Prostate gland (tissue), 2 donors: ENCODE data around the gene DSTYK. TPM values are rescaled to one million over a fixed set of nuclear protein-coding genes. Genes with fewer than 3 reads are reported as not detected.

Source experiments
- DNase-seq: peaks from one replicate; pipeline ENCODE4 v3.0.0-alpha.2; 2019; ENCODE audit warnings: low spot score
- H3K27ac ChIP-seq, 2 donors: fragments of 200-600 bp; sonication (generic); 2 replicates each; pipeline ENCODE4 v1.5.1; 2017 to 2019
- H3K27me3 ChIP-seq: fragments of 200-600 bp; sonication (generic); replicated peaks from 2 replicates; pipeline ENCODE4 v1.5.1; 2019; ENCODE audit not compliant: insufficient read depth
- H3K36me3 ChIP-seq, 2 donors: fragments of 200-600 bp; sonication (generic); 1 replicate in 1 of 2; 2 replicates in 1 of 2; pipeline versions ENCODE4 v1.5.1 to v1.8.1; 2017 to 2019
- H3K4me1 ChIP-seq: fragments of 200-600 bp; sonication (generic); replicated peaks from 2 replicates; pipeline ENCODE4 v1.5.1; 2019
- H3K4me3 ChIP-seq, 2 donors: fragments of 200-600 bp; sonication (generic); 2 replicates each; pipeline ENCODE4 v1.5.1; 2017 to 2019
- H3K9me3 ChIP-seq: fragments of 200-600 bp; sonication (generic); 2 replicates; pipeline ENCODE4 v1.5.1; 2017
- POLR2A ChIP-seq: fragments of 450-650 bp; IDR thresholded peaks from one replicate; pipeline ENCODE4 v1.6.1; 2016; ENCODE audit warnings: antibody characterized with exemption, mild to moderate bottlenecking
- POLR2AphosphoS5 ChIP-seq: sonication (generic); formaldehyde crosslinking; IDR thresholded peaks from one replicate; pipeline ENCODE4 v1.6.1; 2017; ENCODE audit warnings: antibody characterized with exemption
- WGBS: methylation state at CpG from one replicate; pipeline ENCODE4 v1.1.5; 2018; 5-methylcytosine and 5-hydroxymethylcytosine counted together
- intact Hi-C: fragments of 100-400 bp; cut with DNase I; formaldehyde crosslinking; loops from one replicate; pipeline ENCODE4 v1.14.2; 2022
- total RNA-seq, 2 donors: library from RNA; depleted of rRNA; stranded (reverse); fragments of >200 nt; gene quantifications; one replicate each; pipeline ENCODE4 v1.1.0, GENCODE V29; 2016
- TF ChIP-seq, protein P1 (sequence below), 4 experiments: fragments of 200-600 bp in 2 of 4; fragments of 450-650 bp in 2 of 4; sonication (generic) in 2 of 4; IDR thresholded peaks; 1 replicate in 3 of 4; 2 replicates in 1 of 4; pipeline ENCODE4 v1.5.1; 2016 to 2019; ENCODE audit warnings: antibody characterized with exemption in 4 of 4, mild to moderate bottlenecking in 2 of 4, moderate library complexity in 2 of 4

Gene DSTYK
- total RNA-seq, 2 donors from 2014 or later, result 9.7 to 16.9 TPM

DNA sequence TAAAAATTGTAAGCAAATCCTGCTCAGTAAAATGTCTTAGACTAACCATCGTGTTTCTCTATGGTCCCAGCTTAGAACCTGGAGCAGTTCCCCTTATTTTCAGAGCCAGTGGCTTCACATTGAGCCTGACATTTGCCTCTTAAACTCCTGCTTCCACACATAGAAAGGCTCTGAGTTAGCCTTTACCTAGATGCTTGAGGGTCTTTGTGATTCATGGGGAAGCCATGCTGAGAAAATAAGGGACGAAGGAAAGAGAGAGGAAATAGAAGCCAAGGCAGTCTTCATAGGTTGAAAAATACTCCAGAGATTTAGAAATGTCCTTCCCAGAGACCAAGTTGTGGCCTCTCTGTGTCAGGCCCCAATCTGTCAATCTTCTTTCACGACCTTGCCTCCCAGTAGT is 73.6 kb downstream of the DSTYK start:
- no peaks in the 10 kb centered on the region for H3K27me3 ChIP-seq
- H3K9me3 ChIP-seq, result no peaks in the 10 kb centered on the region
- TF ChIP-seq POLR2AphosphoS5, result no peak
- TF ChIP-seq, protein P1, sequence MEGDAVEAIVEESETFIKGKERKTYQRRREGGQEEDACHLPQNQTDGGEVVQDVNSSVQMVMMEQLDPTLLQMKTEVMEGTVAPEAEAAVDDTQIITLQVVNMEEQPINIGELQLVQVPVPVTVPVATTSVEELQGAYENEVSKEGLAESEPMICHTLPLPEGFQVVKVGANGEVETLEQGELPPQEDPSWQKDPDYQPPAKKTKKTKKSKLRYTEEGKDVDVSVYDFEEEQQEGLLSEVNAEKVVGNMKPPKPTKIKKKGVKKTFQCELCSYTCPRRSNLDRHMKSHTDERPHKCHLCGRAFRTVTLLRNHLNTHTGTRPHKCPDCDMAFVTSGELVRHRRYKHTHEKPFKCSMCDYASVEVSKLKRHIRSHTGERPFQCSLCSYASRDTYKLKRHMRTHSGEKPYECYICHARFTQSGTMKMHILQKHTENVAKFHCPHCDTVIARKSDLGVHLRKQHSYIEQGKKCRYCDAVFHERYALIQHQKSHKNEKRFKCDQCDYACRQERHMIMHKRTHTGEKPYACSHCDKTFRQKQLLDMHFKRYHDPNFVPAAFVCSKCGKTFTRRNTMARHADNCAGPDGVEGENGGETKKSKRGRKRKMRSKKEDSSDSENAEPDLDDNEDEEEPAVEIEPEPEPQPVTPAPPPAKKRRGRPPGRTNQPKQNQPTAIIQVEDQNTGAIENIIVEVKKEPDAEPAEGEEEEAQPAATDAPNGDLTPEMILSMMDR (IDR thresholded peaks at IDR 0.05), result no peak
- TF ChIP-seq POLR2A, result no peak
- no peak overlapping the region for H3K4me3 ChIP-seq
- no peak overlapping the region for H3K27ac ChIP-seq
- H3K36me3 ChIP-seq, result no peaks in the 10 kb centered on the region
- WGBS, result 75% methylated on average over 3 of the region's 3 CpGs
- intact Hi-C loops, result no loop called here
- H3K4me1 ChIP-seq, result no peaks in the 10 kb centered on the region
- DNase-seq, result no peak

DNA sequence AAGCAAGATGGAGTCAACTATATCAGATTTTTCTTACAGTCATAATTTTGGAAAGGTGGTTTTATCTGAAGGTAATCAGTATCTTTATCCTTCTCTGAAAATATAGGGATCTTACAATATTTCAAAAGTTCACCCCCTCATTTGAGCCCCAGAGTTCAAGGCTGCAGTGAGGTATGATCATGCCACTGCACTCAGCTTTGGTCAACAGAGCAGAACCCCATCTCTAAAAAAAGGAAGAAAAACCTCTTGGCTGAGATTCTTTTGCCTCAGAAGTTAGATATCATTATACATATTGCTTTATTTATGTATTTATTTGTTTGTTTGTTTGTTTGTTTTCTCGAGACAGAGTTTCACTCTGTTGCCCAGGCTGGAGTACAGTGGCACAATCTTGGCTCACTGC is 78.2 kb downstream of the DSTYK start:
- TF ChIP-seq POLR2A, result no peak
- TF ChIP-seq POLR2AphosphoS5, result no peak
- TF ChIP-seq, protein P1 (IDR thresholded peaks at IDR 0.05), result no peak
- intact Hi-C loops, result no loop called here
- Histone ChIP-seq H3K4me1 (no peaks in the 10 kb centered on the region), H3K27ac (no peak overlapping the region), H3K9me3 (no peaks in the 10 kb centered on the region), H3K36me3 (no peaks in the 10 kb centered on the region), H3K4me3 (no peak overlapping the region), H3K27me3 (no peaks in the 10 kb centered on the region)
- 57% methylated on average over 1 of the region's 1 CpG for WGBS
- DNase-seq, result no peak

DNA sequence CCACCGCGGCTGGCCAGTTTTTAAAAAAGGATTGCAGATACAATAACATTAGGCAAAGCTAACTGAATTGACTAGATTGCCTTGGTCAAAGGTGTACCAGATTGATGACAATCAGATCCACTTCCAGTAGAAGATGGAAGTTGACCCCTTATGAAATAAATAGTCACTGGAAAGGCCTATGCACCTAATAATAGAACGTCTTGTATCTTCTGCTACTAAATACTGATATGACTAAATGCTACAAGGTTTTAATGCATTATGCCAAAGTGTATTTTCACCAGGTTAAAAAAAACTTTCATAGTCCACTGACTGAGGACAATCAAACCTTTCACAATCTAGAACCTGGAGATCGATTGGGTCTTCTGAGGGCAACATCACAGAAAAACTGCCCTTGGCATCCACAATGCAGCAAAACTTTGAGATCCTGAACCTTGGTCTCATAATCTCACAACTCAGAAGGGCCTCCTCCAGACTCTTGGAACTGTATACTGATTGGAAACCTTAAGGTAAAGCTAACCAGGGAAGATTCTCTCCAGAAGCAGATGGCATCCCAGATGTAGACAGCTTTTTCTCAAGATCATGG is 82.0 kb downstream of the DSTYK start:
- TF ChIP-seq POLR2A, result no peak
- TF ChIP-seq, protein P1 (IDR thresholded peaks at IDR 0.05), result no peak
- TF ChIP-seq POLR2AphosphoS5, result no peak
- H3K9me3 ChIP-seq, result no peaks in the 10 kb centered on the region
- no peaks in the 10 kb centered on the region for H3K27me3 ChIP-seq
- intact Hi-C loops, result no loop called here
- H3K4me3 ChIP-seq, result no peak overlapping the region
- no peak overlapping the region for H3K27ac ChIP-seq
- no peak for DNase-seq
- no peaks in the 10 kb centered on the region for H3K36me3 ChIP-seq
- 89% methylated on average over 4 of the region's 4 CpGs for WGBS
- H3K4me1 ChIP-seq, result no peaks in the 10 kb centered on the region

DNA sequence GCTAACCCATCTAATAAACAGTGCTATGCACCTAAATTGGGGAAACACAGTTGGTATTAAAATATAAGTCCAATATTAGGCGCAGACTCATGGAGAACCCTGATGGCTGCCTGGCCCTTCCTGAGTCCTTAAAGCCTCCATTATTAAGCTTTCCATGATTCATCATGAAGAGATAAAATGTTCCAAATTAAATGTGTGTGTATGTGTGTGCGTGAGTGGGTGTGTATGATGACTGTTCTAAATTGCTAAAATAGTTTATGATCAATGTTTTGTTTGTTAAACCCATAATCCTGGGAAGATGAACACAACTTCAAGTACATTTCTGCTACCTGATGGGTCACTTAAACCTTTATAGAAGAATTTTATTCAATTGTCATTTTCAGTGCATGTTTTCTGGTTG is 83.5 kb downstream of the DSTYK start:
- no peak for TF ChIP-seq POLR2A
- TF ChIP-seq, protein P1 (IDR thresholded peaks at IDR 0.05), result no peak
- no peak for TF ChIP-seq POLR2AphosphoS5
- Histone ChIP-seq H3K4me1 (no peaks in the 10 kb centered on the region), H3K9me3 (no peaks in the 10 kb centered on the region), H3K27ac (no peak overlapping the region), H3K36me3 (no peaks in the 10 kb centered on the region), H3K4me3 (no peak overlapping the region), H3K27me3 (no peaks in the 10 kb centered on the region)
- WGBS, result 92% methylated on average over 2 of the region's 2 CpGs
- no peak for DNase-seq
- intact Hi-C loops, result no loop called here

DNA sequence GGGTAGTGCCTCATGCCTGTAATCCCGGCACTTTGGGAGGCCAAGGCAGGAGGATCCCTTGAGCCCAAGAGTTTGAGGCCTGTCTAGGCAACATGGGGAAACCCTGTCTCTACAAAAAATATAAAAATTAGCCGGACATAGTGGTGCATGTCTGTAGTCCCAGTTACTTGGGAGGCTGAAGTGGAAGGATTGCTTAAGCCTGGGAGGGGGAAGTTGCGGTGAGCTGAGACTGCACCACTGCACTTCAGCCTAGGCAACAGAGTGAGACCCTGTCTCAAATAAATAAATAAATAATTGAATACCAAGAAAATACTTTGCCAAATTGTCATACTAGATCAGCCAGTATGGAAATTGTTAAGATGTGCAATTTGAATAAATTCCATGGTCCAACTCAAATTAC is 83.9 kb downstream of the DSTYK start:
- TF ChIP-seq POLR2AphosphoS5 (no peak), POLR2A (no peak)
- H3K4me3 ChIP-seq, result no peak overlapping the region
- WGBS, result 81% methylated on average over 3 of the region's 3 CpGs

More for the DNA sequence above, 83.9 kb downstream of the DSTYK start:
- Histone ChIP-seq H3K27ac (no peak overlapping the region), H3K36me3 (no peaks in the 10 kb centered on the region), H3K27me3 (no peaks in the 10 kb centered on the region), H3K9me3 (no peaks in the 10 kb centered on the region), H3K4me1 (no peaks in the 10 kb centered on the region)
- no peak for DNase-seq
- intact Hi-C loops, result no loop called here
